A549 (cell line): ENCODE measurements around the gene FGF7. TPM values are rescaled to one million over a fixed set of nuclear protein-coding genes. Genes with fewer than 3 reads are reported as not detected.

Source experiments
- ATAC-seq, 2 experiments: fragments of 200-7000 bp in 1 of 2; fragments of >200 bp in 1 of 2; cut with Nextera tagmentation in 1 of 2; cut with Tn5 transposase in 1 of 2; 3 replicates each; pipeline versions ENCODE4 v1.8.0 to v1.9.1; 2018 to 2020; ENCODE audit warnings: mild to moderate bottlenecking in 1 of 2, moderate library complexity in 1 of 2
- CTCF ChIA-PET: fragments of 300-600 bp; sonication (Branson Sonifier 250); formaldehyde crosslinking; extraction: SDS; loops from one replicate; lab custom pipeline; 2021; ENCODE audit warnings: antibody characterized with exemption, inconsistent platforms; lab: Yijun Ruan, JAX
- POLR2A ChIA-PET: fragments of 350-600 bp; formaldehyde crosslinking; extraction: SDS; loops from one replicate; lab custom pipeline; 2021; ENCODE audit warnings: antibody characterized with exemption, inconsistent platforms; lab: Yijun Ruan, JAX
- DNase-seq, 2 experiments: peaks; one replicate each; pipeline versions ENCODE4 v3.0.0 to v3.0.0-alpha.2; 2011 to 2016; ENCODE audit warnings: low read depth in 1 of 2, low spot score in 1 of 2
- FAIRE-seq: peaks from 2 replicates; lab custom pipeline; 2011; peaks lifted over from hg19 to GRCh38; lab: Jason Lieb, UNC
- H3K27ac ChIP-seq, 2 experiments: fragments of >200 bp; sonication (Bioruptor Twin); formaldehyde crosslinking; 3 replicates each; pipeline ENCODE4 v1.5.1; 2016 to 2017
- H3K4me1 ChIP-seq: fragments of >200 bp; sonication (Bioruptor Twin); formaldehyde crosslinking; 3 replicates; pipeline ENCODE4 v1.6.1; 2016
- H3K4me2 ChIP-seq: fragments of >200 bp; sonication (Bioruptor Twin); formaldehyde crosslinking; 3 replicates; pipeline ENCODE4 v1.6.1; 2016
- H3K4me3 ChIP-seq: fragments of >200 bp; sonication (Bioruptor Twin); formaldehyde crosslinking; 3 replicates; pipeline ENCODE4 v1.5.1; 2016
- H3K9me3 ChIP-seq: fragments of >200 bp; sonication (Bioruptor Twin); formaldehyde crosslinking; 3 replicates; pipeline ENCODE4 v1.6.1; 2016
- CBX8 ChIP-seq: fragments of 200-600 bp; sonication (generic); IDR thresholded peaks from 2 replicates; pipeline ENCODE4 v1.6.1; 2016
- CEBPB ChIP-seq, 2 experiments: fragments of >200 bp in 1 of 2; sonication (Bioruptor Twin) in 1 of 2; formaldehyde crosslinking in 1 of 2; IDR thresholded peaks; 2 replicates each; pipeline ENCODE4 v1.6.1; 2012 to 2016
- CTCF ChIP-seq: fragments of >200 bp; sonication (Bioruptor Twin); formaldehyde crosslinking; IDR thresholded peaks from 3 replicates; pipeline ENCODE4 v1.5.1; 2016
- E2F6 ChIP-seq: IDR thresholded peaks from 2 replicates; pipeline ENCODE4 v1.6.1; 2012; ENCODE audit warnings: low read depth, borderline replicate concordance
- EP300 ChIP-seq, 2 experiments: fragments of >200 bp; sonication (Bioruptor Twin); formaldehyde crosslinking; IDR thresholded peaks; 2 replicates in 1 of 2; 3 replicates in 1 of 2; pipeline ENCODE4 v1.6.1; 2016 to 2017
- ESRRA ChIP-seq: fragments of 150-350 bp; IDR thresholded peaks from 2 replicates; pipeline ENCODE4 v1.6.1; 2014; ENCODE audit warnings: mild to moderate bottlenecking, low read length, borderline replicate concordance
- FOSB ChIP-seq: fragments of 250-450 bp; sonication (Bioruptor Pico); IDR thresholded peaks from 2 replicates; pipeline ENCODE4 v1.5.0; 2020; ENCODE audit warnings: mild to moderate bottlenecking, moderate library complexity
- GATA3 ChIP-seq: IDR thresholded peaks from 2 replicates; pipeline ENCODE4 v1.6.1; 2012; ENCODE audit warnings: borderline replicate concordance
- HES2 ChIP-seq: fragments of >200 bp; sonication (Bioruptor Twin); formaldehyde crosslinking; IDR thresholded peaks from 2 replicates; pipeline ENCODE4 v1.6.1; 2016
- HOXA7 ChIP-seq: fragments of 250-450 bp; sonication (Bioruptor Pico); IDR thresholded peaks from 2 replicates; pipeline ENCODE4 v1.5.0; 2020; ENCODE audit warnings: mild to moderate bottlenecking, moderate library complexity
- HOXB13 ChIP-seq: fragments of 250-450 bp; sonication (Bioruptor Pico); IDR thresholded peaks from 2 replicates; pipeline ENCODE4 v1.5.0; 2020; ENCODE audit warnings: low read depth, mild to moderate bottlenecking, moderate library complexity
- JUN ChIP-seq, 2 experiments: fragments of >200 bp; sonication (Bioruptor Twin); formaldehyde crosslinking; IDR thresholded peaks; 2 replicates in 1 of 2; 3 replicates in 1 of 2; pipeline ENCODE4 v1.6.1; 2016 to 2017
- JUNB ChIP-seq: fragments of >200 bp; sonication (Bioruptor Twin); formaldehyde crosslinking; IDR thresholded peaks from 2 replicates; pipeline ENCODE4 v1.6.1; 2016
- KDM5A ChIP-seq: fragments of 200-600 bp; sonication (generic); IDR thresholded peaks from 2 replicates; pipeline ENCODE4 v1.6.1; 2016; ENCODE audit warnings: antibody characterized with exemption, mild to moderate bottlenecking
- MYC ChIP-seq: IDR thresholded peaks from 2 replicates; pipeline ENCODE4 v1.6.1; 2012; ENCODE audit warnings: mild to moderate bottlenecking, inconsistent platforms, low read length, improper control_type of control experiment, borderline replicate concordance
- NFE2L2 ChIP-seq: fragments of 150-350 bp; conservative IDR thresholded peaks from 2 replicates; pipeline ENCODE4 v1.6.1; 2014; ENCODE audit warnings: low read length
- RAD21 ChIP-seq, 2 experiments: fragments of >200 bp in 1 of 2; sonication (Bioruptor Twin) in 1 of 2; formaldehyde crosslinking in 1 of 2; IDR thresholded peaks in 1 of 2; conservative IDR thresholded peaks in 1 of 2; 2 replicates in 1 of 2; 3 replicates in 1 of 2; pipeline ENCODE4 v1.6.1; 2012 to 2018; ENCODE audit warnings: inconsistent platforms in 1 of 2
- RARB ChIP-seq: fragments of 250-450 bp; sonication (Bioruptor Pico); IDR thresholded peaks from 2 replicates; pipeline ENCODE4 v1.8.0; 2021; ENCODE audit warnings: mild to moderate bottlenecking, moderate library complexity
- RFX5 ChIP-seq: fragments of 450-650 bp; IDR thresholded peaks from 2 replicates; pipeline ENCODE4 v1.7.1; 2014; ENCODE audit warnings: antibody characterized with exemption, mild to moderate bottlenecking, moderate library complexity
- SMC3 ChIP-seq: fragments of >200 bp; sonication (Bioruptor Twin); formaldehyde crosslinking; IDR thresholded peaks from 3 replicates; pipeline ENCODE4 v1.6.1; 2018; ENCODE audit warnings: inconsistent platforms
- SREBF2 ChIP-seq: fragments of 450-650 bp; IDR thresholded peaks from 2 replicates; pipeline ENCODE4 v1.6.1; 2014; ENCODE audit warnings: mild to moderate bottlenecking, moderate library complexity
- TFCP2L1 ChIP-seq: fragments of 250-450 bp; sonication (Bioruptor Pico); IDR thresholded peaks from 2 replicates; pipeline ENCODE4 v1.5.0; 2021; ENCODE audit warnings: mild to moderate bottlenecking
- TP53 ChIP-seq: fragments of 250-450 bp; sonication (Bioruptor Pico); IDR thresholded peaks from 2 replicates; pipeline ENCODE4 v1.5.0; 2021; ENCODE audit warnings: mild to moderate bottlenecking, moderate library complexity
- USF2 ChIP-seq: fragments of 450-650 bp; IDR thresholded peaks from 2 replicates; pipeline ENCODE4 v1.6.1; 2014; ENCODE audit warnings: antibody characterized with exemption
- ZC3H11A ChIP-seq: fragments of 450-650 bp; IDR thresholded peaks from 2 replicates; pipeline ENCODE4 v1.6.1; 2014; ENCODE audit warnings: antibody characterized with exemption, mild to moderate bottlenecking
- ZSCAN20 ChIP-seq: fragments of 250-450 bp; sonication (Bioruptor Pico); IDR thresholded peaks from 2 replicates; pipeline ENCODE4 v1.8.0; 2022; ENCODE audit warnings: mild to moderate bottlenecking, moderate library complexity
- WGBS: methylation state at CpG from one replicate; pipeline ENCODE4 v1.1.6; 2017; ENCODE audit errors: missing lambda C conversion rate; 5-methylcytosine and 5-hydroxymethylcytosine counted together
- polyA plus RNA-seq, 4 experiments: library from polyadenylated mRNA; depleted of rRNA in 3 of 4; stranded (reverse); fragments of >200 nt; fragmentation: RNase III in 1 of 4; extraction: RNeasy Plus Mini Kit Qiagen cat#74134 plus additional on column Dnase treatment in 1 of 4; gene quantifications; 2 replicates in 3 of 4; 3 replicates in 1 of 4; pipeline ENCODE4 v1.2.3, GENCODE V29; 2011 to 2017

Gene FGF7
- polyA plus RNA-seq, 2 of the 4 experiments (the other 2 are of a cell fraction) = not detected

GRCh38 chr15:49421991-49422390 lies 1.1 kb upstream of the FGF7 start:
- Histone ChIP-seq H3K27ac (no peak overlapping the region), H3K9me3 (no peaks in the 10 kb centered on the region), H3K4me3 (no peak overlapping the region), H3K4me1 (no peaks in the 10 kb centered on the region), H3K4me2 (no peak overlapping the region)
- WGBS = 50% methylated on average over 9 of the region's 9 CpGs
- FAIRE-seq = no peak
- TF ChIP-seq KDM5A = no peak
- TF ChIP-seq ESRRA = no peak
- TF ChIP-seq FOSB (CRISPR knock-in tag) = no peak
- TF ChIP-seq CTCF = peak; percentile 49
- peak; percentile 44; the same call in 1 of the 3 replicates for TF ChIP-seq SMC3
- peak; percentile 37 to 42; a peak in 4 of 5 replicates for TF ChIP-seq RAD21 (conservative IDR thresholded peaks at IDR 0.05 in 1 of 2, IDR thresholded peaks at IDR 0.05 in 1 of 2)
- TF ChIP-seq TFCP2L1 = no peak
- no peak for TF ChIP-seq TP53 (CRISPR knock-in tag)
- ChIA-PET CTCF (interaction anchor here (1.3 kb wide), 1 partner anchor 9 kb away, joined by 3 read pairs; no protein-coding TSS in a partner anchor), POLR2A (no interaction called here)
- DNase-seq = peak in 1 of 2 experiments; percentile 40
- no peak for ATAC-seq

- FAIRE-seq = no peak
- CTCF ChIA-PET = no interaction called here
- no peak for TF ChIP-seq E2F6
- TF ChIP-seq GATA3 = no peak
- no peak for TF ChIP-seq ZSCAN20 (CRISPR knock-in tag)
- no peak for TF ChIP-seq FOSB (CRISPR knock-in tag)
- TF ChIP-seq RARB (CRISPR knock-in tag) = no peak
- TF ChIP-seq TFCP2L1 = no peak
- TF ChIP-seq HOXA7 (CRISPR knock-in tag) = no peak
- no peak for TF ChIP-seq SREBF2
- TF ChIP-seq HOXB13 (CRISPR knock-in tag) = no peak
- no peak for TF ChIP-seq HES2
- no peak for TF ChIP-seq ZC3H11A
- TF ChIP-seq JUN (IDR thresholded peaks at IDR 0.05) = no peak
- no peak for TF ChIP-seq MYC
- no peak for TF ChIP-seq RFX5
- TF ChIP-seq CEBPB (IDR thresholded peaks at IDR 0.05) = no peak
- no peak for TF ChIP-seq EP300 (IDR thresholded peaks at IDR 0.05)
- TF ChIP-seq NFE2L2 = no peak
- no peak for TF ChIP-seq CBX8
- TF ChIP-seq USF2 = no peak
- TF ChIP-seq JUNB = no peak
- TF ChIP-seq, all 56 proteins: peak for 0
- Histone ChIP-seq H3K4me3 (no peak overlapping the region), H3K4me1 (no peaks in the 10 kb centered on the region), H3K27ac (no peak overlapping the region), H3K9me3 (no peaks in the 10 kb centered on the region), H3K4me2 (no peak overlapping the region)
- whole genome bisulfite sequencing = 23% methylated on average over 6 of the region's 6 CpGs
- POLR2A ChIA-PET = no interaction called here
- ATAC-seq (no peak), DNase-seq (no peak)
Measured at GRCh38 chr15:49423901-49424550, 984 bp downstream of the FGF7 start.
